GM21717 (cell line): Measurements from ENCODE around the gene A1BG.
A peak's percentile ranks its signal among the peaks of the same experiment; 100 is the strongest.
"Not testable (repeated sequence)": the region's sequence is repeated elsewhere in the genome, so short reads cannot be mapped to it uniquely, and the experiment has no call there.

Source experiments
- ATAC-seq: cut with Tn5 transposase; IDR thresholded peaks from one replicate; pipeline ENCODE4 v1.9.1; 2021; ENCODE audit warnings: mild to moderate bottlenecking, moderate library complexity; ENCODE audit not compliant: unreplicated experiment

The A1BG gene

DNA sequence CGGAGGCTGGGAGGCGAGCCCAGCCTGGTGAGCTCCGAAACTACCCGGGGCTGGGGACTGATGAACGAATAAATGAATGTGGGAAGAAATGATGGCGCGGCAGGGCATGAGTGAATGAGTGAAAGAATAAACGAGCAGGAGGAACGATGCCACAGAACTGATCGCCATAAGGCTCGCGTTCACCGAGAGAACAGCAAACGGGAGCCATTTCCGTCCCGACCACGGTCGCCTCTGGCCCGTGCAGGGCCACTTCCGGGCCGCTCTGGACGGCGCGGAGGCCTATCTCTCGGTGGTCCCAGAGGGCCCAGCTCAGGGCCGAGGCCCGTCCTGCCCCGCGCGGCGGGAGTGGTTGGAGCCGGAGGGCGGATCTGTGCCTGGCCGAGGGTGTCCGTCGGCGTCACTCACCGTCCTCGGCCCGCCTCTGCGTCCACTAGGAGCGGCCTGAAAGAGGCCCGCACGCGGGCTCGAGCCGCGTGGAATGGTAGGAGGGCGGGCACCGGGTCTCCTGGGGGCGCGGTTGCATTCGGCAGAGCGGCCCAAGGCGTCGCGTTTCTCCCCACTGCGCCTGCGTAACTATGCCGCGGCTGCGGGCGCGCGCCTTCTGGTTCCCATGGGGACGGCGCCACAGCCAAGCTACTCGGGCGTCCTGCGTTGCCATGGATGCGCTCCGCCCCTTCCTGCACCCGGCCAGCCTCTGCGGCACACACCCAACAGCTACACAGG is 9.1 kb upstream of the A1BG start, which contains the start of gene ZNF497:
Gene ZNF497 (minus strand): TSS at position 480 of the 723 bp plus-strand sequence. CDS start 5,116 bp downstream, outside the sequence.
- peak; percentile 81 for ATAC-seq

DNA sequence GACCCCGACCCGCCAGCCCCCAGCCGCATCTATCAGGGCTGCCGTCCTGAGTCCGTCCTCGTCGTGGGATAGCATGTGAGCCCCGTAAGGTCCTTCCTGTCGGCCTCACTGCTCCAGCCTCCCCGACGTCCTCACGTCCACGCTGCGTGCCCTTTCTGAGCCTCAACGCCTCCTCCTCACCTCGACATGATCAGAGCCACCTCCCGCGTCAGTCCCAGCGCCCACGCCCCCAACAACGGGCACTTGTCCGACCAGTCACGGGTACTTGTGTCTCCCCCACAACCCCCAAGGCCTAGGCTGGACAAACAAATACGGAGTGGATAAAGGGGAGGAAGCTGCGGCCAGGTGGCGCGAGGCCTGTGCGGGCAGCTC is 8.6 kb upstream of the A1BG start:
- no peak for ATAC-seq

DNA sequence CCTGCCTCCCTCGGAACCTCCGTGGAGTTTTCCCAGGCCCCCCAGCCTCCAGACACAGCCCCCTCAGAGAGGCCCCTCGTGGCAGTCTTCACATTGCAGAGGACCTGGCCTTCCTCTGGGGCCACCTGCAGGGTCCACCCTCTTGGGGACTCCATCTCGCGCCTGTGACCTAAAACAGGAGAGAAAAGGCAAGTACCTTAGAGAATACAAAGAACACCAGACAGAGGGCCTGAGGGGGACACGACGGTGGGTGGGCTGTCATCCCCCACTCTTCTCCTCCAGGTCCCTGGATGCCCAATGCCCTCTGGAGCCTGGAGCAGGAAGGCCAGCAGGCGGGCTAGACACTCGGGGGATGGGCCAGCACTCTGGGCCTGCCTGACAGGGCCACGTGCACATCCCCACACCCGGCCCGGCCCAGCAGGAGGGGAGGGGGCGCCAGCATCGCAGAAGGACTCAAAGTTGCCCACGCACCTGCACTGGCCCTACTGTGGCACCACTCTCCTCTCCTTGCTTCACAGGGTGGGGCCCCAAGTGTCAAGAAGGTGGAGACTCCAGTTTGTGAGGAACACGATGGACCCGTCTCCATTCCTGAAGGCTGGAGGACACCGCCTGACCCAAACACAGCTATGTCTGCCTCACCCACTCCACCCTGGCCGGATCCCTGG is 4.3 kb upstream of the A1BG start:
- ATAC-seq: no peak

DNA sequence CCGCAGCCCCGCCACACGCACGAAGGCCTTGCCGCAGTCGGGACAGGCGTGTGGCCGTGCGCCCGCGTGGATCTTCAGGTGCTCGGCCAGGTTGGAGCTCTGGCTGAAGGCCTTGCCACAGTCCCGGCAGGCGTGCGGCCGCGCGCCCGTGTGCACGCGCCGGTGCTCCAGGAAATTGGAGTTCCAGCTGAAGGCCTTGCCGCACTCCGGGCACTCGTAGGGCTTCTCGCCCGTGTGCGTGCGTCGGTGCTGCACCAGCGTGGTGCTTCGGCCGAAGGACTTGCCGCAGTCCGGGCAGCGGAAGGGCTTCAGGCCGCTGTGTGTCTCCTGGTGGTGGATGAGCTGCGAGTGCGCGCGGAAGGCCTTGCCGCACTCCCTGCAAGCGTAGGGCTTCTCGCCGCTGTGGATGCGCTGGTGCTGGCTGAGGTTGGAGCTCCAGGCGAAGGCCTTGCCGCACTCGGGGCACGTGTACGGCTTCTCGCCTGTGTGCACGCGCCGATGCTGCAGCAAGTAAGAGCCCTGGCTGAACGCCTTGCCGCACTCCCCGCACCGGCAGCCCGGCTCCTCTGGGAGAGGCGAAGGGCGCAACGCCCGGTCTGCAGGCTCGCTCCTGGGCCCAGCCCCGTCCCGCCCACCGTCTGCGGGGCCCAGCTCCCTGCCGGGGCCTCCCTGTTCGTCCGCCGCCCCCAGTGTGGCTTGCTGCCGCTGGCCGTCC is 3.6 kb upstream of the A1BG start:
- no peak for ATAC-seq

DNA sequence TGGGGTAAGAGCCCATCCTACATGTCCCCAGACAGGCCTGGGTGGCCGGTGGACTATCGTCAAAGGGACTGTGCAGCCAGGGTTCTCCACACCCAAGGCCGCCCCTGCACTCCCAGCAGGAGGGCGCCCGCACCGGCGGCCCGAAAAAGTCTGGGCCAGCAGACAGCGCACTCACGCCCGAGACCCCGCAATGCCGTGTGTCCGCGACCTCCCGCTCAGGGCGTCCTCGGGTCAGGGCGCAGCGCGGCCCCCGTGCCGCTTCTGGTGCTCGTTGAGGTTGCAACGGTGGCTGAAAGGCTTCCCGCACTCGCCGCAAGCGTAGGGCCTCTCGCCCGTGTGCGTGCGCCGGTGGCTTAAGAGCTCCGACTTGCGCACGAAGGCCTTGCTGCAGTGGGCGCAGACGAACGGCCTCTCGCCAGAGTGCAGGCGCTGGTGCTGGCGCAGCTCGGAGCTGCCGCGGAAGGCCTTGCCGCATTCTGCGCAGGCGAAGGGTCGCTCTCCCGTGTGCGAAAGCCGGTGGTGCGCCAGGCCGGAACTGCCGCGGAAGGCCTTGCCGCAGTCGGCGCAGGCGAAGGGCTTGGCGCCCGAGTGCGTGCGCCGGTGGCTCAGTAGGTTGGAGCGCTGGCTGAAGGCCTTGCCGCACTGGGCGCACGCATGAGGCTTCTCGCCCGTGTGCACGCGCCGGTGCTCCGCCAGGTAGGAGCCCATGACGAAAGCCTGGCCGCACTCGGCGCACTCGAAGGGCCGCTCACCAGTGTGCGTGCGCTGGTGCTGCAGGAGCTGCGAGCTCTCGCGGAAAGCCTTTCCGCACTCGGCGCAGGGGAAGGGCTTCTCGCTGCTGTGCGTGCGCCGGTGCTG is 2.8 kb upstream of the A1BG start:
- no peak for ATAC-seq

DNA sequence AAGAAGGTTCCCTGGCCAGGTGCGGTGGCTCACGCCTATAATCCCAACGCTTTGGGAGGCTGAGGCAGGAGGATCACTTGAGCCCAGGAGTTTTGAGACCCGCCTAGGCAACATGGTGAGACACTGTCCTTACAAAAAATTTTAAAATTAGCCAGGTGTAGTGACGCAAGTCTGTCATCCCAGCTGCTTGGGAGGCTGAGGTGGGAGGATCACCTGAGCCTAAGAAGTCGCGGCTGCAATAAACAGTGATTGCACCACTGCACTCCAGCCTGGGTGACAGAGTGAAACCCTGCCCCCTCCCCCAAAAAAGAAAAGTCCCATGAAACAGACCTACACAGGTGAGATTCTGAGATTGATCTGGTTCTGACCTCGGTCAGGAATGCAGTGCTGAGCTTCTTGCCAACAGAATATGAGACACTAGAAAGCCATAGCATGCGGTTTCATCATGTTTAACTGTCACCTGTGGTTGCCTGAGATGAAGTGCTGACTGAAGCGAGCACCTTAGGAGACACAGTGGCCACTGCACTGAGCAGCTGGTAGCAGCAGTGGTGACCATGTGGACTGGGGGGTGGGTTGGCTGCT is 2.0 kb upstream of the A1BG start:
- ATAC-seq: no peak

DNA sequence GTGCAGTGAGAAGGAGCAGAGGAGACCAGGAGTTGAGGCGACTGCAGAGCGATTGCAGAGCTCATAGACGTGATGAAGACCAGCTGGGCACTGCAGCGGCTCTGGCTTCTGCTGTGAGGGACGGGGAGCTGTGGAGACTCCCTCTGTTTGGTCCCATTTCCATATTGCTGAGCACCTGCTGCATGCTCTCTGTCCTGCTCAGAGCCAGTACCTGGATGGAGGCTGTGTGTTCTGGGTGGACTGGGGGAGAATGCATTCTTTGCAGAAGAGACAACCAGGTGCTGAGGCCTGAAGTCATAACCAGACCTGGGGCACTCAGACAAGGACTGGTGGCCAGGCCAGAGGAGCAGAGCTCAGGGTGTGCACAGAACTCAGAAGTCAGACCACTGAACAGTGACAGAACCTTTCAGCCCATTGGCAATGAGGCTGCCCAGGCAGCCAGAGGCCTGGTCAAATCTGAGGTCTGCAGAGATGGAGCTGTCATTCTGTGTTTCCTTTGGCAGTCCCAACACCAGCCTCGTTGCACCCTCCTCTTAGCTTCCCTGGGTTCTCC is 1.3 kb upstream of the A1BG start:
- ATAC-seq: no peak

DNA sequence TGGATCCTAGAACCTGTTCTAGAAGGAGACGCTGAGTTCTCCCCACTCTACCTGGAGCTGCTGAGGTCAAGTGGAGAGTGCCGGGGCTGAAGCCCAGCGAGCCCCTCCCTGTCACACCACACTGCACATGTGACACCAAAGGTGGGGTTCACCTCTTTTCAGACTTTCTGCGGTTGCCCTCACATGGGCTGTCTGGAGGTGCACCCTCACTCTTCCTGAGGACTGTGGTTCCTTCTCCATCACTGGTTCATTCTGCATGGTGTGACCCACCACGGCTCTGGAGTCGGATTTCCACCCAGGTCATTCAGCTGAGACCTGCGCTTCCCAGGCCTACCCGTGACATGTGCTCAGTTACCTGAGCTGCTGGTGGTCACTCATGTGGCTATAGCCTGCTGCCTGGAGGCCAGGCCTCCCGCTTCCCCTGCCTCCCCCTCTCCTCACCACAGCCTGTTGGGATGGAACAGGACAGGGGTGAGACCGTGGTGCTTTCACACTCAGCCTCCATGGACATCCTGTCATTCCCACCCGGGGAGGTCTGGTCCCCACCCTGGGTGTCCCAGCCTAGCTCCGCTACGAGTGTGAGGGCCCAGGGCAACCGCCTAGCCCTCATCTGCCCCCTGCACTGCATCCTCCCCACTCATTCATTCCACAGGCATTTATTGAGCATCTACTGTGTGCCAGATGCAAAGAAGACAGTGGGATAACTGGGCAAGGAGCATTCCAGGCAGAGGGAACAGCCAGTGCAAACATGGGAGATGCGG is 605 bp upstream of the A1BG start:
- no peak for ATAC-seq

DNA sequence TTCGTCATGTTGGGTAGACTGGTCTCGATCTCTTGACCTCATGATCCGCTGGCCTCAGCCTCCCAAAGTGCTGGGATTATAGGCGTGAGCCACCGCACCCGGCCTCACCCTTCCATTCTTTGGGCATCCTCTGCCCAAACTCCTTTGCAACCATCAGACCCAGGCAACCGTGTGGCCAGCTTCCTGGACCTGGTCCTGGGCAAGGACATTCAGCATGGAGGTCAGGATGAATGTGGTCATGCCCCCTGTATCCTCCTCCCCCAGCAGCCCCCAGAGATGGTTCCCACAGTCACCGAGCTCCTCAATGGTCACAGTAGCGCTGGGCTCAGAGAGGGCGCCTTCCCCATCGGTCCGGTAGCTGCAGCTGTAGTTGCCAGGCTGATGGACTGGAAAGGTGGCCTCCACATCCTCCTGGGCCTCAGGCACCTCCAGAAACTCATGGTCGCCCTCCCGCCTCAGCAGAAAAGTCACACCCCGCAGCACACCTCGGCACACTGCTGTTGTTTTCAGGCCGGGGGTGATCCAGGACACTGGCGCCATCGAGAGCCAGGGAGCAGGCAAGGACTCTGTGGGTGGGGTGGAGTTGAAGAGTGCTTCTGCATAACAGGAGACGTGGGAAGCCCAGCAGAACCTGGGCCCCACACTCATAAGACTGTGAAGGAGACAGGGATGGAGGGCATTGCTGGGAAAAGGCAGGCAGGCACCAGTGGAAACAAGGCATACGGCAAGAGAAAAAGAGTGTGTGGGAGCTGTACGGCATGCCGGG is 1.1 kb downstream of the A1BG start:
- ATAC-seq: no peak

DNA sequence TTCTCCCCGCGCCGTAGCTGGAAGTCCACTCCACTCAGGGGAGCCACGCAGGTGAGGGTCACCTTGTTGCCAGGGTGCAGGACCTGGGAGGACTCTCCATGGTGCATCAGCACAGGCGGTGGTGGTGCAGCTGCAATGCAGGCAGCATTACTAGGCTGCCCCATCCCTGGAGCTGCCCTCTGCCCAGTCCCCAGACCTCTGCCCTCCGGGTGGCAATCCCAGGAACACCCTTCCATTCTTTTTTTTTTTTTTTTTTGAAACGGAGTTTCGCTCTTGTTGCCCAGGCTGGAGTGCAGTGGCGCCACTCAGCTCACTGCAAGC is 1.8 kb downstream of the A1BG start:
- no peak for ATAC-seq

DNA sequence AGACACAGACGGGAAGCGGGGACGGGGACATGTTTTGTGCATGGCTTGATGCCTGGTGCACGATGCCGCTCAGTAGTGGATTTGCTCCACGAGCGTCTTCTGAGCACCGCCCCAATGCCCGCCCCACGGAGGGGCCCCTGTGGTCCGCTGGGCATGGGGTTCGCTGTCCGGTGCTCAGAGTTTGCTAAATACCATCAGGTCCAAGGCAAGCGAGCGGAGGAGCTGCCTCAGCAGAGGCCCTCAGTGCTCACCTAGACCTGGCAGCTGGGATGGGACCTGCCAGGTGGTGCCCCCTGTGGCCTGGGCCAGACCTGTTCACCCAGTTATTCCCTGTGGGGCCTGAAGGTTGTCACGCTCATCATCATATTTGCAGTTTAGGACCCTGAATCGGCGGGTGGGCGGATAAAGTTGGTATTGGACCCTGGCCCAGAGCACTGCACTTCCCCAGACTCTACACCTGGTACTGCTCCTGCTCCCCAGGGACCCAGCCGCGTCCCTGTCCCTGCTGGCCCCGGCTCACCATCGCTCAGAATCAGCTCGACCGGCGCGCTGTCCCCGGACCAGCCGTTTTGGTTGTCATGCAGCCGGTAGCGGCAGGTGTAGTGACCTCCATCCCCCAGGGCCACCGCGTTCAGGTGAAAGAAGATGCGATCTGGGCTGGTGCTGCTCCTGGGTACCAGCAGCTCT is 2.3 kb downstream of the A1BG start:
- no peak for ATAC-seq

DNA sequence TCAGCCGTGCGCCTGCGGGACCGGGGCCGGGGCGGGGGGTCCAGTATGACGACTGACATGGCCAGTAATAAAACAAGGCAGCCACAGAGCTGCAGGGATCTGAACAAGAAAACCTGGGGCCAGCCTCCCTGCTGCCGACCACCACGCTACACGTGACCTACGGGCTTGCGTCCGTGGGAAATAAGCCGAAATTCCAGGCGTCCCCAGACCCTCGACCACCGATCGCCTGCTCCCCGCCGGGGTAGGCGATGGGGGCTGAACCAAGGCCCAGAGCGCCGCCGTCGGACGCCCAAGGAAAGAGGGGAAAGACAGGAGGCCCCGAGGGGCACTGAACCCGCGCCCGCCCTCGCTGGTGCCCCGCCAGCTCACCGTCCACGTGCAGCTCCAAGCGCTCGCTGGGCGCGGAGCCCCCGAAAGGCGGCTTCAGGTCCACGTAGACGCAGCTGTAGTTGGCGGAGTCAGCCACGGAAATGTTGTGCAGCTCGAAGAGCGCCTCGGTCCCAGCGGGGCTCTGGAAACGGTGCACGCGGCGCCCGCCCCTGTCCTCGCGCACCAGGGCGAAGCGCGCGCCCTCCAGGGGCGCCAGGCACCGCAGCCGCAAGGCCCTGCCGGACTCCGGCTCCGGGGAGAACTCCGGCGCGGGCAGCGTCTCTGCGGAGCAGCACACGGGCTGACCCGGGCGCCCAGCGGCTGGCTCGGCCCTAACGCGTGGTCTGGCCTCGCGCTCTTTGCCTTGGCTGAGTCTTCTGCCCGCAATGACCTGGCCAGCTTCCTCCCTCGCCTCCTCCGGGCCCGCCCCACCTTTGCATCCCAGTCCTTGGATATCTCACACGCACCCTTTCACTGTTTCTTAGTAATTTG is 3.1 kb downstream of the A1BG start:
- ATAC-seq: no peak

DNA sequence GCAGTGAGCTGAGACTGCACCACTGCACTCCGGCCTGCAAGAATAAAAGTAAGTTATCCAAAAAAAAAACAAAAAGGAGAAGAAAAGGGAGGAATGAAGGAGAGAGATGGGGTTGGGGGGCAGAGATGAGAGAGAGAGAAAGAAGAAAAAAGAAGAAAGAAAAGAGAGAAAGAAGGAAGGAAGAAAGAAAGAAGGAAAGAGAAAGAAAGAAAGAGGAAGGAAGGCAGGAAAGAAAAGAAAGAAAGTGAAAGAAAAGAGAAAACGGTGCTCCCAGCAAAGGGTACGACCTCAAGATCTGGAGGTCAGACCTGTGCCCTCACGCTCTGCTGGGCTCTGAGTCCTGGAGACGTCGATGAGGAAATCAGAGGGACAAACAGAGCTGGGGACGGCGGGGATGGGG is 3.7 kb downstream of the A1BG start:
- ATAC-seq: no peak

DNA sequence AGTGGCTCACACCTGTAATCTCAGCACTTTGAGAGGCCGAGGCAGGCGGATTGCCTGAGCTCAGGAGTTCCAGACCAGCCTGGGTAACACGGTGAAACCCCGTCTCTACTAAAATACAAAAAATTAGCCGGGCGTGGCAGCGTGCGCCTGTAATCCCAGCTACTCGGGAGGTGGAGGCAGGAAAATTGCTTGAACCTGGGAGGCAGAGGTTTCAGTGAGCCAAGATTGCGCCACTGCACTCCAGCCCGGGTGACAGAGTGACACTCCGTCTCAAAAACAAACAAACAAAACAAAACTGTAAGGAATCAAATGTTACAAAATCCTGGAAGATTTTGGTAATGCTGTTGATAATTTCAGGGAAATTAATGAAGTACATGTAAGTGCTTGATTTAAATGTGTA is 5.2 kb downstream of the A1BG start:
- ATAC-seq: not testable (repeated sequence)

DNA sequence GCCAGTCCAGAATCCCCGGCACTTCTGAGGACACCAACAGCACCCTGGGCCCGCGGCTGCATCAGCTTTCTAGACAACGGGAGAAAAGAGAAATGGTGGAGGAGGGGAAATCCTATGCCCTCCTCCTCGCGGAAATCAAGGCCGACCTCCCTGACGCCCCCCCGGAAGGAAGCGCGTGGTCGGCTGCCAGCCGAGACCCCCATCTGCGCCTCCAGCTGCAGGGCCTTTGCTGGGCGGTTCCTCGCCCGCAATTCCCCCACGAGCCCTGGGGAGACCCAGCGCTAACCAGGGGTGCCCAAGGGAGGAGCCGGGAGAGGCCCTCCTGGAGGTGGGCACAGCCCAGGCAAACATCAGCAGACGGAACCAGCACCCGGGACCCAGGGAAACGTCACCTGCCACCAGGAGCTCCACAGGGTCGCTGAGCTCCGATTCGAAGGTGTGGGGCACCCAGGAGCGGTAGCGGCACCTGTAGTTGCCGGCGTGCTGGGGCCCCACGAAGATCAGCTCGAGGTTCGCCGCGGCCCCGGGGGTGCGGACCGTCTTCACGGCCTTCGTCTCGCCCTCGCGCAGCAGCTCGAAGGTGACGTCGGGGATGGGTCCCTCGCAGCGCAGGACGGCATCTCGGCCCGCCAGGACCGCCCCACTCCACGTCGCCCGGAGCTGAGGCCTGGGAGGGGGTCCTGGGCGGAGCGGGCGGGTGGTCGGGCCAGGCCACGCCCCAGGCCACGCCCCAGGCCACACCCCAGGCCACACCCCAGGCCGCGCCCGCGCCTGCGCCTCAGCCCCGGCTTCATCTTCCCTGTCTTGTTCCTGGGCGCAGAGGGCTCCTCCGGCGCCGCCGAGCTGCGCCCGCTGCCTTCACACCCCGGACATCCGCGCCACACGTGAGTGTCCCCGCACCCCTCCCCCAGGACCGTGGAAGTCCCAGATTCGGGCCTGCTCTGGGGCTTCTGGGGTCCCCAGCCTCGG is 6.0 kb downstream of the A1BG start:
- ATAC-seq: peak; percentile 67

DNA sequence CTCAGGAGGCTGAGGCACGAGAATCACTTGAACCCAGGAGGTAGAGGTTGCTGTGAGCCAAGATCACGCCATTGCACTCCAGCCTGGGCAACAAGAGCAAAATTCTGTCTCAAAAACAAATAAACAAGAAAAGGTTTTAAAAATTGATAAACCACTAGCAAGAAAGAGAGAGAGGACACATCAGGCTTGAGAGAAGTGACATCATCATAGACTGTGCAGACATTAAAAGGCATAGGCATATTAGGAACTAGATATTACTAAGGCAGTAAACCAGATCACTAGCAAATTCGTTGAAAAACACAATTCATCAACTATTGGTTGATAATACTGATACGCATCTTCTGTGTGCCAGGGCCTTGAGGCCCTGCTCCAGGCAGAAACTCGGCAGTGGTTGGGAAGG is 7.7 kb downstream of the A1BG start:
- no peak for ATAC-seq
